Heart left ventricle (tissue), 13 donors: Measurements from ENCODE around the gene NSF.

Experiments used
- CTCF ChIP-seq, 12 donors: fragments of 200-600 bp; sonication (generic) in 4 of 12; IDR thresholded peaks; one replicate each; pipeline versions ENCODE4 v1.5.0 to v1.8.0; 2018 to 2022; ENCODE audit warnings: antibody characterized with exemption in 12 of 12, mild to moderate bottlenecking in 5 of 12
- POLR2A ChIP-seq, 2 donors: fragments of 450-650 bp; IDR thresholded peaks; one replicate each; pipeline ENCODE4 v1.6.1; 2017; ENCODE audit warnings: antibody characterized with exemption in 2 of 2, mild to moderate bottlenecking in 2 of 2, moderate library complexity in 2 of 2
- donor health status: ischemic (EF 13 %, LVEDD 7.1; RV severe dilation, severe dysfunction).
- donor health status: DM: no; HTN: yes; CAD: no.
- donor health status: DM: no; HTN: no; CAD: no.
- donor health status: ischemic (EF 25% LVEDD 6.9; RV normal size, moderate dysfunction).
- donor health status: ischemic (EF 25% LVEDD 5.7; RV mildly dilated, moderate dysfunction).
- donor health status: ischemic (EF 35%, LVEDD 5.7; RV mildly dilated, moderate dysfunction).
- donor health status: nonischemic (EF 11% LVEDD 7.7; RV severe dilation, severe dysfunction).
- donor health status: DM: yes; HTN: yes; CAD: no.
- donor health status: PGD.
- donor health status: ischemic (EF 29% LVEDD 5.4; RV normal size, mild dysfunction).
- donor health status: nonischemic (EF 23%, LVEDD 6.1; RV moderate dilation, normal function).

GRCh38 chr17:46772475-46773220 is 182.2 kb downstream of the NSF start:
- TF ChIP-seq CTCF (IDR thresholded peaks at IDR 0.05): no peak
- TF ChIP-seq POLR2A (IDR thresholded peaks at IDR 0.05): no peak
